NOMO-1 treated with dmso at 0.1 percent for 144 hours (cell line): Measurements from ENCODE around the gene CLEC18A.
"Not testable (repeated sequence)": the region's sequence is repeated elsewhere in the genome, so short reads cannot be mapped to it uniquely, and the experiment has no call there.

Experiments used
- DNase-seq: peaks from one replicate; lab custom pipeline; 2025; ENCODE audit not compliant: unreplicated experiment; lab: John Stamatoyannopoulos, UW

The CLEC18A gene

GRCh38 chr16:69951672-69952031 is 518 bp downstream of the CLEC18A start:
- not testable (repeated sequence) for DNase-seq

GRCh38 chr16:69952116-69952515 is 982 bp downstream of the CLEC18A start:
- not testable (repeated sequence) for DNase-seq

- DNase-seq = not testable (repeated sequence)
Observed at GRCh38 chr16:69952572-69953355, 1.6 kb downstream of the CLEC18A start.

GRCh38 chr16:69954241-69954640 is 3.1 kb downstream of the CLEC18A start:
- not testable (repeated sequence) for DNase-seq

- DNase-seq = not testable (repeated sequence)
Observed at GRCh38 chr16:69963312-69963711, 12.2 kb downstream of the CLEC18A start.

GRCh38 chr16:69964960-69965660 is 14.0 kb downstream of the CLEC18A start:
- DNase-seq = not testable (repeated sequence)

- not testable (repeated sequence) for DNase-seq
Observed at GRCh38 chr16:69965661-69966054, 14.5 kb downstream of the CLEC18A start.

- DNase-seq = not testable (repeated sequence)
Observed at GRCh38 chr16:69967688-69968087, 16.6 kb downstream of the CLEC18A start.

GRCh38 chr16:69968125-69968524 is 17.0 kb downstream of the CLEC18A start:
- DNase-seq = not testable (repeated sequence)

- not testable (repeated sequence) for DNase-seq
Observed at GRCh38 chr16:69969657-69970056, 18.5 kb downstream of the CLEC18A start.

GRCh38 chr16:69972120-69972519 is 21.0 kb downstream of the CLEC18A start:
- not testable (repeated sequence) for DNase-seq

- DNase-seq = not testable (repeated sequence)
Observed at GRCh38 chr16:69972935-69973334, 21.8 kb downstream of the CLEC18A start.

GRCh38 chr16:69985196-69985595 is 34.1 kb downstream of the CLEC18A start:
- DNase-seq = not testable (repeated sequence)

- not testable (repeated sequence) for DNase-seq
Observed at GRCh38 chr16:69997956-69998355, 46.8 kb downstream of the CLEC18A start.

- not testable (repeated sequence) for DNase-seq
Observed at GRCh38 chr16:69999801-70000200, 48.7 kb downstream of the CLEC18A start.

- not testable (repeated sequence) for DNase-seq
Observed at GRCh38 chr16:70003511-70003910, 52.4 kb downstream of the CLEC18A start.

GRCh38 chr16:70008604-70009003 is 57.5 kb downstream of the CLEC18A start:
- not testable (repeated sequence) for DNase-seq

GRCh38 chr16:70010615-70011014 is 59.5 kb downstream of the CLEC18A start:
- not testable (repeated sequence) for DNase-seq

- not testable (repeated sequence) for DNase-seq
Observed at GRCh38 chr16:70011120-70011519, 60.0 kb downstream of the CLEC18A start.

GRCh38 chr16:70012354-70012753 is 61.2 kb downstream of the CLEC18A start:
- not testable (repeated sequence) for DNase-seq

GRCh38 chr16:70012951-70013350 is 61.8 kb downstream of the CLEC18A start:
- not testable (repeated sequence) for DNase-seq
